Activated CD4-positive, alpha-beta T cell treated with anti-CD3 and anti-CD28 coated beads, Interleukin-10, Interleukin-2, amounts not matched to agents 100 ng/mL and 50 ng/mL, durations not matched to agents 16 hours and 8 hours (primary cell): ENCODE results near the gene ST6GALNAC3.

Experiments
- DNase-seq: peaks from one replicate; pipeline ENCODE4 v3.0.0-alpha.2; 2020

The ST6GALNAC3 gene

DNA sequence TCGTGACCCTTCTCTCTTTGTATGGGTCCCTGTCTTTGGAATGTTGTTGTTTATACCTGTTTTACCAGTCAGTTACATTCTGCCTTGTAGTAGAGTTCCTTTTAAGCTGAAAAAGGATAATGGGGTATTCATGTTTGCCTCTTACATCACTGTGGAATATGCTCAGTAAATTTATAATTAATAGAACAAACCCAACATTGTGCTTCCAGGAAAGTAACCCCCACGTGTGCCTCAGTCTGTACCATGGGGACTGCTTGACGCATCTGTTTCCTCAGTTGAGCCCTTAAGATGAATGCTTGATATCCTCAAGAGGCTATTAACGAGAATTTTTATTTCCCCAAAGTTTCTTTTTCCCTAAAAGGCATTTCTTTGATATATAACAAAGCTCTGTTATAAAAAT lies 73.4 kb downstream of the ST6GALNAC3 start:
- DNase-seq = no peak

DNA sequence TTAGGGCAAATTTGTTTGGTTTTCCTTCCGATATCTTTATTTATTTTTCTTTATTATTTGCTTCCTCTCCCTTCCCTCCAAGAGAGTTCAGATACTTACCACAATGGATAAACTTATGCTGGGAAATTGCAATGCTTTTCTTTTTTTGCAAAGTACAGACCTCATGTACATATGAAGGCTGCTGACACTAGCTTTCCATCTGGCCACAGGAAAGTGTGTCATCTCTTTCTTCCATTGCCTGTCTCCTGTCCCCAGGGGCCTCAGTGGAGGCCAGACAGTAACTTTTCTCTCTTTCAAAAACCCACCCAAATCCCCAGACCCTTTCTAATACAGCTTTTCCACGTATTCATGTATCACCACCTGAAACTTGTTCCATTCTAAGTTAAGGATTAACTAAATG lies 73.9 kb downstream of the ST6GALNAC3 start:
- no peak for DNase-seq

DNA sequence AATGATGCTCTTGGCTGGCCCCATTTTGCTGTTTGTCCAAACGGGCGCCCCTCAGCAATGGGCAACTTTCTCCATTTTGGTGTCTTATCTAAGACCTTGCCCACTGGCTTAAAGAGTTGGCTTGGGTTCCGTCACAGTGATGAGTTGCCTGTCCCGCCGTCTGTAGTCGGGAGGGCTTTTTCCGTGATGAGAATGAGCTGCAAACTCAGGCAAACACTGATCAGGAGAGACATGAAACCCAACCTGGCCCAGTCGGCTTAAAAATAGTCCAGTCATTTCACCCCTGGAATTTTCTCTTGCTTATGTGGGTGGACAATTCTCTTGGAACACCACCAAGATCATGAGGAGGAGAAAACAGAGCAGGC lies 79.3 kb downstream of the ST6GALNAC3 start:
- DNase-seq = no peak

DNA sequence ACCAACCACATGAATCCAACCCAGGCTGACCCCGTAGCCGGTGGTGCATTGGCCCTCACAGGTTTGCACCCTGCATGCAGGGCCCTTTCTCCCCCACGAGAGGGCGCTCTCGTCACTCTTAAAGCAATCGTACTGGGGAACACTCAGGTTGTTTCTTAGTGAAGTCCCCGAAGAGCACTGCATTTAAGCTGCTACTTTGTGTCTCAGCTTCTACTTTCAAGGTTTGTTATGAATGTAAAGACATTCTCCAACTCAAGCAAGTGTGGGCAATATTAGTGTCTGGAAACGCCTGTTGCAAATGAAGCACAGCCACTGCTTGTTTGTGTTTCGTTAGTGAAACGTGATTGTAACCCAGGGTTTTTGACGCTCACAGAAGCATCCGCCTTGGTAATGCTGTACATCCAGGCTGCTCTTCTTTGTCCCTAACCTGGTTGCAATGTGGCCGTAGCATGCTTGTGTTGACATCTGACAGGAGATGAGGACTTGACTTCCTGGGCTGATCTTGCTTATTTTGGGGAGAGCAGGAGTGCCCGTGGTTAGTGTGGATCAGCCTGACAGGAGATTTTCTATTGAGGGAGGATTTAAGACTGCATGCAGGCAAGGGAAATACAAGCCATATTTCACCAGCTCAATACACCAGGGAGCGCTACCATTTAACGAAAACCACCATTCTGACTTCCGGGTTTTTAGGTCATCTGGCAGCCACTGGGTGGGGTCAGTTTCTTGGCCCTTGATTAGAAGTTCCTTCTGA lies 79.8 kb downstream of the ST6GALNAC3 start:
- DNase-seq = peak; percentile 83

DNA sequence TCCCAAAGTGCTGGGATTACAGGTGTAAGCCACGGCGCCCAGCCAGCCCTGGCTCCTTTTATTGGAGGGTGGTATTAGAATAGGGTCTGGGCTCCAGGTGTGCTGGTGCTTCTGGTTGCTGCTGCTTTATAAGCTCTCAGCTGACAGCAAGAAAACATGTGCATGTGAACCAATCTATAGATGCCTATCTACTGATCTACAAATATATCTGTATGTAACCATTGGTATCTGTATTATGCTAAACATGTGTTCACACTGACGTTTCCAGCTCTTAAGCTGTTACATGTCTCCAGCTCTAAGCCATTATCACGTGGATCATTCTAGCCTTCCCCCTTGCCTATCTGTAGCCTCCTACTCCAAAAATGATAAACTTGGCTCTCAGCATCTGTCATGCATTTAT lies 82.4 kb downstream of the ST6GALNAC3 start:
- no peak for DNase-seq

DNA sequence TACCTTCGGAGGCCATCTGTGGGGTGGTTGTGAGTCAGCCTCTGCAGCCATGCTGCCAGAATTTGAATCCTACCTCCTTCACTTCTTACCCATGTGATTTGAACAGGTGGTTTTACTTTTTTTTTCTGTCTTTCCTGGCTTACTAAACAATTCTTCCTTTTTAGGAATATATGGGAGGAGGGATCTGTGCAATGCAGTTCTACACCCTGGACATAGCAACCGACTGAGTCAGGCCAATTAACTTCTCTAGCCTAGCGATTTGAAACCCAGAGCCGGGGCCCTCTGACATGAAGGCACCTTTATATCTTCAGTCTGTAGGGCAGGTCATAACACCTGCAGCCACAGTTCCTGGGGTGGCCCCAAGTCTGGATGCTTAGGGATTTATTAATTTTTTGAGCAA lies 83.6 kb downstream of the ST6GALNAC3 start:
- no peak for DNase-seq

DNA sequence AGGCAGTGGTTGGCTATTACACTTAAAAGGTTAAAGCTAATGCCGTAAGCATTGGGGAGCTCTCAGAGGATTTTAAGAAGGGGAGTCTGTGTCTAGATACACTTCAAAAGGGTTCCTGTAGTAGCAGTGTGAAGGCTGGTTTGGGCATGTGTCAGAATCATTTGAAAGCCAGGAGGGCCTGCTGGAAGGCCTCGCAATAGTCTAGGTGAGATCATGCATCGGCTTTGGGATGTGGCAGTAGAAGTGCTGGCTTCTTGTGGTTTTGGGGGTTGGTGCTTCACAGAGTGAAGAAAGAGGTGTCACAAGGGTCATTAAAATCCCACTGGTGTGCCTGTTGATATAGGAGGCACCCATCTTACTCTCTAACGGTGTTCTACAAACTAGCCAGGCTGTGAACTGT lies 85.7 kb downstream of the ST6GALNAC3 start:
- DNase-seq = no peak

DNA sequence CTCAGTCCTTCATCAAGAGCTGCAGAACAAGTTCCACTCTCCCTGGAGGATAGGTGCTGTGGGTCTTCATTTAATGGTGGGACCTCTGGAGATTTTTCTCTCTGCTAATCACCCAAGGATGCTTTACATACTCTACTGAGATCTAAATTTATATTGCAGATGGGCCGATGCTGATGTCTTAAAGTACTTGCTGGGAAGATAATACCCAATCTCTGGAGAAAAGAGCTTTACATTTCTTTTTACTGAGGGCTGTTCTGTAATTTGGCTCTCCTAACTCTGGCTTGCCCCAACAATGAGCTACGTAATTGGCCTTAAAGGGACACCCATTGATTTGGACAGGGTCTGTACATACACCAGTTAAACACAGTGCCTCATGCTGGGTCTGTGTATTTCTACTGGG lies 86.9 kb downstream of the ST6GALNAC3 start:
- no peak for DNase-seq

DNA sequence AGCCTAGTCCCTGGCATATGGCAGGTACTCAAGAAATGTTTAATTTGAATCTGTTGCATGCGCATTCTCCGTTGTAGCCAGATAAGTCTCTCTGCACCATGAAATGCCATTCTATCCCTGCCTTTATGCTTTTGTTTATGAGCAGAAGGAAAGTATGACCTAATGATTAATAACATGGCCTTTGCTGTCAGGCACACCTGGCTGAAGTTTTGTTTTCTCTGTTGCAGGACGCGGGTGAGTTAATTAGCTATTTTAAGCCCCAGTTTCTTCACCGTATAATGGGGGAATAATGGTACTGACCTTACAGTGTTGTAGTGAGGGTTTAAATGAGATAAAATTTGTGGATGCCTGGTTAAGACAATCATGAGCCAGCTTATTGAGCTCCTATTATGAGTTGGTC lies 87.7 kb downstream of the ST6GALNAC3 start:
- DNase-seq = no peak

DNA sequence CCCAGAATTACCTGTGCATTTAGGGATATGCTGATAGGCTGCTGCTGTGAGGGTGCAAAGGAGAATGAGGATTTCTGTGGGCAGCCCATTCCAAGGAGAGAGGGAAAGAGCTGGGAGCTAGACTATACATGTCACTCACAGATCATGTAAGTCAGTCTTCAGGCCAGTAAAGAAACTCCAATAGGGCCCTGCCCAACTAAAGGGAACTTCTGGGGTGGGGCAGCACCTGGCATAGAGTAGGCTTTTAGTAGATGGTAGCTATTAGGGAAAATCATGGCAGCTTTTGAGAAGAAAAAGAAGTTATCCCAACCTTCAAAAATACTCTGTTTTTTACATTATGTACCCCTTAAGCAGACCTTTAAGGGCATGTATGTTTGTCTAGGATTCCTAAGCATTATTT lies 89.6 kb downstream of the ST6GALNAC3 start:
- DNase-seq = no peak

DNA sequence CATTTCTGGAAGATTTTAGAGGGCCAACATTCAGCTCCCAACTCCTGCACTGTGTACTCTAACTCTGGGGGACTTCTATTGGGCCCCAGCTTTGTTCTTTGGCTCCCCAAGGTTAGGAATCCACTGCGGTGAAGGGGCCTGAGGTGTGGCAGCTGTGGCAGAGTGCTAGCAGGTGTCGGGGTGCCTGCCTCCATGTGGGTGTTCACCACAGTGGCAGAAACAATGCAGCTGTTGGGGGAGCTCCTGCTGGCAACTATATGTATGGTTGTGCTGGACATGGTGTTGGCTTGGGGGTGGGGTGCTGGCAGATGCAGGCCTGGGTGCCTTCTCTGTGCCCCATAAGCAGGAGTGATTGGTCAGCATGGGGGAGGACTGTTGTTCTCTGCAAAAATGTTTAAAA lies 95.5 kb downstream of the ST6GALNAC3 start:
- no peak for DNase-seq

DNA sequence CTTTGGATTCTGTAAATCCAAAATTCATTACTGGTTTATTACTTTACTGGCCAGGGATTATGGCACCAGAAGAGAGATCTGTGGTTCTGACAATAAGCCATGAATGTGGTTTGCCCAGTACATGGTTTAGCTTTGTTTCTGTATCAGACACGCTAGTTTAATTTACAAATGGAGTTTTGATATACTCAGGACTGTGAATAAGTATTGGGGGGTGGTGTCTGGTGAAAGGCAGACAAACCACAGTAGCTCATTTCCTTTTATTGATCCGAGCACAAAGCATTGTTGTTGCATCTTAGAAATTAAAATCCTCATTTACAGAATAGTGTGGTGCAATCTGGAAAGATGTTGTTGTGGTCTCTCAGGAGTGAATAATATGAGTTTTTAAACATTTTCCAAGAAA lies 96.0 kb downstream of the ST6GALNAC3 start:
- DNase-seq = no peak

DNA sequence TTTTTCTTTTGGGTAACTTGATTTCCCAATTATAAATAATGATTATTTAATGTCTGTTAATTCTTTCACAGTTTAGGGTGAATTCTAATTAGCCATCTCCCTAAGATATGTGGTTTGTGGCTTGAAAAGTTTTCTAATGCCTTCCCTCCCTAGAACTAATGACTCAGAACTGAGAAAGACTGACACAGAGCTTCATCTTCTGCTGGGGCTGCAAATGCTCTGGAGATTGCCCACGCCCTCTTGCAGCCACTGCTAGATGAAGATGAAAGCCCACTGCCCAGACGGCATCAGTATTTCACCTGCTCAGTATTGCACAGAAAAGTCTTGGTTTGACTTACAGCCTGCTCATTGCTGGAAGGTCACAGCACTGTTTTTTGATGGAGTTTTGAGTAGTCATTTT lies 101.5 kb downstream of the ST6GALNAC3 start:
- DNase-seq = peak; percentile 58

DNA sequence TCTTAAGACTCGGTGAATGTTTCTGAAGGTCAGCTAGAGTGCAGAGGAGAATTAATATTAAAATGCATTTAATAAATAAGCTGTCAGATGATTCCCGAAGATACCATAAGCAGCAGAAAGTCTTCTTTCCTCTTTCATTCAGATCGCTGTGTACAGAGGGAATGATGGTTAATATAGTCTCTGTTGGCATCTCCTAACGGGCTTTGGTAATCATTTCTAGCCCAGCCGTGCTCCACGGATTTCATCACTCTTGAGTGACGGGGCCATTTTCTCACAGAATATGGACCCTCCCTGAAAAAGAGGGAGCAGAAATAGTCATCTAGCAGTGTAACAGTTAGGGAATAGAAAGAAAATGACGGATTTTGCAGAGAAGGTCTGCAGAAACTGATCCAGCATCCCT lies 103.1 kb downstream of the ST6GALNAC3 start:
- no peak for DNase-seq

DNA sequence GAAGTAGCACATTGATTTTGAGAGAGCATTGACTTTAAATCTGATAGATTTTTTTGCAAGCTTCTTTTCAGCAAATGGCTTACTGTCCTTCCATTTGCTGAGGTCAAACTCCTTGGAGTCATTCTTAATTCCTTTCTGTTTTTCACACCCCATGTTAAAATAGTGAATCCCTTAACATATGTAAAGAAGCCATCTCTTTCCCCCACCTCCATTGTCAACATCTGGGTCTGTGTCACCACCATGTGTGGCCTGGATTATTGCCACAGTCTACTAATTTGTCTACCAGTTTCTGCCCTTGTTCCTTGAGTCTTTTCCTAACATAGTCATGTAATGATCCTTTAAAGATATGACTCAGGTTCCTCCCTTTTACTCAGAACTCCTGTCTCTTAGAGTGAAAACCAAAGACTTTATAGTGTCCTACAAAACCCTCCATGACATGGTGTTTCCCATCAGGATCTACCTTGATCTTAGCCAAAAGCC lies 104.7 kb downstream of the ST6GALNAC3 start:
- no peak for DNase-seq

DNA sequence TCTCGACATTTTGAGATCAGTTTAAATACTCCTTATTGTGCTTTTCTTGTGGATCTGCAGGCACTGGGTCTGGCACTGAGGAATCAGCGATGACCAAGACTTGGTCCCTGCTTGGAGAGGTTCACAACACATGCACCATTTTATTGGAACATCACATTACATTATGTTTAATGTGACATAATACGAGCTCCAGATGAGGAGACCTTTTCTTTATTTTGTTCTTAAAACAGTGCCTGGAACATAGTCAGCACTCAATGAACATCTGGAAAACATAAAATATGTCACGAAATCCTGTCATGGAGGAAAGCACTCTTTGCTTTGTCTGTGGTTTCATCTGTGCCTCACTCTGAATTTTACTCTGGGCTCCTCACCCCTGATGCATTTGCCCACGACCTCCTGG lies 110.7 kb downstream of the ST6GALNAC3 start:
- DNase-seq = no peak

DNA sequence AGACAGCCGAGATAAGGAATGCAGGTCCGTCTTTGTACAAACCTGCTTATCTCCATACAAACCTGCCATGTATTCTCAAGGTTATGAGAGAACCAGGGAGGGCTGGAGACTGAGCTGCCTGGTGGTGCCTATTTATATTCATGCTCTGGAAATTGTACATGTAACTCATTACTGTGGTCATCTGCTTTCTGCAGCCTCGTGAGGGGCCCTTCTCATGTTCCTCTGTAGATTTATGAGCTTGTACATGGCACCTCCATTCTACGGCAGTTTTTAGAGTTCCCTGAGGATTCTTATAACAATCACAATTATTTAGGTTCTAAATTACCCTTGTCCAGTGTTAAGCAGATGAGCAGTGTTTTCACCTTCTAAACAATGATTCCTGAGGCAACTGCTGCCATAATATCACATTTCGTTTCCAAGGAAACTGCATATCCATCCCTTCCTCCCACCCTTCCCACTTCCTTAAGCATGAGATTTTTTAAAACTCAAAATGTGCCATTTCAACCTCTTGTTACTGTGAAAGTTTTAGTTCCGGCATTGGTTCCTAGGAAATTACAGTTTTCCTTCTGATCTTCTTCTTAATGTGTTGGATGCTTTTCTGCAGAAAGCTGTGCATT lies 112.1 kb downstream of the ST6GALNAC3 start:
- DNase-seq = no peak

DNA sequence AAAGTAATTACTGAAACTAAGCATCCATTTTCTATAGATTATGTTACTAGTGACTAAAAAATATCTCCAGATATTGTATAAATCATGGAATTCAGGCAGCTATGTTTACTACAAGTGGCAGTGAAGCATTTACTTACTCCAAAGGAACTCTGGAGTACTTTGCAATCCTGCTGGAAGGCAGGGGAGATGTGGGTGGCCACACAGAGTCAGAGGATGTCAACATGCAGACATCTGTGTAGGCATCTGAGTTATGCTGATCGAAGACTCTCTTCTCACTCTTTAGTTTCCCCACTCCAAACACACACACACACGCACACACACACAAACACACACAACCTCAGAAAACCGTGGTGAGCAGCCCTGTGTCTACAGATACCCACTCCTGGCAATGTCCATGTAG lies 112.9 kb downstream of the ST6GALNAC3 start:
- DNase-seq = no peak

DNA sequence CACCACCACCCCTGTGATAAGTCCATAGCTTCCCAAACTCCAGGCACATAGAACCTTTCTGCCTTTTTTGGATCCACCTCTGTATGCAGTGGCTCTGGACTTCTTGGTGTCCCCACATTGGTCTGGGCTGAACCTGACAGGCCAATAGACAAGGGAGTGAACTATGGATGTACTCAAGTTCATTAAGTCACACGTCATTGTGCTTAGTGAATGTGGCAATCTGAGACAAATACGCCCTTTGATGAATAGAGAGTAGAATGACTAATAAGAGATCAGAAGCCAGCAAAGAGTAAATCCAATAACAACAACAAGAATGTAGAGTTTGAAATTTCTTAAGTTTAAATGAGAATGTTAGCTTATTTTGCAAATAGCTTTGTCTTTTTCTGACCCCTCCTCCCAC lies 114.8 kb downstream of the ST6GALNAC3 start:
- no peak for DNase-seq

DNA sequence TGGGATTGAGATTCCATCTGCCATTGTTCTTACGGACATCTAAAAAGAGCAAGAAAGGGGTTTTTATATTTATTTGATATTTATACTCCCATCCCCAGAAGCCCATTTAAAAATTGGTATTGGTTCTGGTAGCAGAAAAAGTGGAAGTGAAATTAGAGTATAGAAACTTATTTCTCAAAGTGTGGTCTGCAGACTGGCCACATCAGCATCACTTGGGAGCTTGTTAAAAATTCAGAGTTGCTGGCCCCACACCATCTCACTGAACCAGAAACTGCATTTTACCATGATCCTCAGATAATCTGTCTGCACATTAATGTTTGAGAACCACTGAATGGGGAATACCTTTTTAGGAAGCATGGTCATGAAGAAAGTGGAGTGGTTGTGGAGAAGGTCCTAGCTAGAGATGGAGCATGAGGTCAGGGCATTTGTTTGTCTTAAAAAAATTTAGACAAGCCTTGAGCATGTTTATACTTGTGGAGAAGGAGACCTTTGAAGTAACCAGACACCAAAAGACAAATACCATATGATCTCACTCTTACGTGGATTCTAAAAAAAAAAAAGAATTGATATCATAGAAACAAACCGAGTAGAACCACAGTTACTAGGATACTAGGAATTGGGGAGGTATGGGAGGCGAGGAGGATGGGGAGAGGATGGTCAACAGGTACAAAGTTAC lies 116.3 kb downstream of the ST6GALNAC3 start:
- no peak for DNase-seq

DNA sequence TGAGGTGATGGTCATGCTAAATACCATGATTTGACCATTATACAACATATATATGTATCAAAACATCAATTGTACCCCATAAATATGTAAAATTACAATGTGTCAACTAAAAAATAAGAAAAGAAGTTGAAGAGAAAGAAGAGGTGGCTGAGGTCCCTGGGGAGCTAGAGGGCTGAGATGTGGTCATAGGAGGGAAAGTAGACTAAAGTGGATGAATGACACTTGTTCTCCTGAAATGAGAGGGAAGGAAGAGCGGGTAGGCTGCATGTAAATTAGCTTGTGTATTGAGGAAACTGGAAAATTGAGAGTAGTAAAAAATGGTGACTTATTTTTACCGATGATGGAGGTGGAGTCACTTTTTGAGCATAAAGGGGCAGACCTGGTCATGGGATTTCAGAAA lies 117.0 kb downstream of the ST6GALNAC3 start:
- DNase-seq = no peak

DNA sequence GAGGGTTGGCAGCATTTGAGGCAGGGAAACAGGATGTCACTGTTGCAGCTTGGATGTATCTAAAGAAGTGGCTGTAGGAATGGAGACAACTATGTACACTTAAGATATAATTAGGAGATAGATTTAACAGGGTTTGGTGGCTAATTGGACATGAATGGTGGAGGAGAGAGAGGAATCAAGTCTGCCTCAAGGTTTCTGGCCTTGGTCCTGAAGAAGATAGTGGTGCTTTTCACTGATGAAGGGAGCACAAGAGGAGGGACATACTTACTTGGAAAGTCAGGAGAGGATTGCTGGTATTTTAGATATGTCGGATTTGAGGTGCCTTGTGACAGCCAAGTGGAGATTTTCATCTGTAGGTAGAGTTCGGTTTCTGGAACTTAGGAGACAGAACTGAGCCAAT lies 123.9 kb downstream of the ST6GALNAC3 start:
- no peak for DNase-seq

DNA sequence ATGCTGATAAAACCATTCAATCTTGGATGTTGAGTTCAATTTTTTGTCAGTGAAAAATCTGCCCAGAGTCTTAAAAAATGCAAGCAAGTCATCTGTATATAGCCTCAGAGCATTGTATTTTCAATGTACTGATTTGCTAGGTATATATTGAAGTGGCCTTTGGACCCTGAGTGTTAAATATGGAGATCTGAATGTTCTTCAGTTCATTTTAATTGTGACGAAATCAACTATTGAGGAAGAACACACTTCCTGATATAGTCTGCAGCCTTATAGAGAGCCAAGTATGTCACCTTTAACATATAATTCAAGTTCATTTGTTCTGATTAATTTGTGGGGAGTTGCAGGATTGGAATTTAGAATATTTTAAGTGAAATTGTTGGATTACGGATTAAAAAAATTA lies 128.1 kb downstream of the ST6GALNAC3 start:
- DNase-seq = no peak

DNA sequence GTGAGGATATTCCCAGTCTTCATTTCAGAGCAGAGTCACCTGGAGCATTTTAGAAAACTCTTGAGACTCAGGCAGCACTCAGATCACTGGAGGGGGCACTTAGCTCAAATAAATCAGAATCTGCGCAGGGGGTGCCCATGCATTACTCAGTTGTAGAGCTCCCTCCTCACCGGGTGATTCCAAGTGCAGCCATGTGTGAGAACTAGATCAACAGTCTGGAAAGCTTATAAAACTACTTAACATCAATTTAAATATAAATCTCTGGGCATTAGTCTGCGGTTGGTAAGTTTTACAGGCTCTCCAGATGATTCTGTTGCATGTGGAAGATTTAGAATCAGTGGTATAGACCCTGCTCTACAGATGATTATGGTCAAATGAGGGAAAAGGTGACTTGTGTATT lies 128.6 kb downstream of the ST6GALNAC3 start:
- no peak for DNase-seq
